CD4-positive, alpha-beta T cell treated with Interferon gamma for 1 hour (primary cell): ENCODE data around the gene ACER3.
A peak's percentile ranks its signal among the peaks of the same experiment; 100 is the strongest.

Experiments used
- DNase-seq: peaks from one replicate; pipeline ENCODE4 v3.0.0-alpha.2; 2020

Gene ACER3

DNA sequence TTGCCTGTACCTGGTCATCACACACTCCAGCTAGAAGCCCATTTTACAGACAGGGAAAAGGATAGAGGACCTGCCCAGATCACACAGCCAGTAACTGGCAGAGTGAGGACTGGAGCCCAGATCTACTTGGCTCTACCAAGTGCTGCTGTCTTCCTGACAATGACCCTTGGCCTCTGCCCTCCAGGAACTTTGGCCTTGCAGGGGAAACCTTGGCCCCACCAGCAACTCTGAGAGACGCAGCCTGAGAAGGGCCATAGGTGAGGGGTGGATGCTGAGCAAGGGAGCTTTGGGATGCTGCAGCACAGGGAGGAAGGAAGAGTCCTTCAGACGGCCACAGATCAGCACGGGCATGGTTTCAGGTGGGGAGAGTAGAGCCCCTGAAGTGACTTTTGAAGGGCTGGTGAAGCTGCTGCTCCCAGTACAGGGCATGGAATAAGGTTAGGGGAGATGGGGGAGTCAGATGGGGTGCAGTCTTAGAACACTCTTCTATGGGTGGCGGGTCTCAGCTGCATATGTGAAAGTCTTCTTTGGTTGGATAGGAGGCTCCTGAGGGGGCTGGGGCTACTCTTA lies 204.0 kb downstream of the ACER3 start:
- no peak for DNase-seq

DNA sequence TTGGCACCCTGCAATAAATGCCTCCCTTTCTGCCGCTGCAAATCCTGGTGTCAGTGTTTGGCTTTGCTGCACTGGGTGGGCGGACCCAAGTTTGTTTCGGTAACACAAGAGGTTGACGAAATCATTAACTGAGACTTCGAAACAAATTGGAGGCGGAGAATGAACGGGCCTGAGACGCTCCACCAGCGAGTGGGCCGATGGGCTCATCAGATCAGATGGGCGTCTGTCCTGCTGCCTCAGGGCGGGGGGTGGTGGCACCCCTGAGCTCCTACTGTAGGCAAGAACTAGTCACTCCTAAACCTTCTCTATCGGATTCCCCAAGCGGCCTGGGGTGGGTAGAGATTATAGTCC lies 205.1 kb downstream of the ACER3 start:
- DNase-seq = no peak

DNA sequence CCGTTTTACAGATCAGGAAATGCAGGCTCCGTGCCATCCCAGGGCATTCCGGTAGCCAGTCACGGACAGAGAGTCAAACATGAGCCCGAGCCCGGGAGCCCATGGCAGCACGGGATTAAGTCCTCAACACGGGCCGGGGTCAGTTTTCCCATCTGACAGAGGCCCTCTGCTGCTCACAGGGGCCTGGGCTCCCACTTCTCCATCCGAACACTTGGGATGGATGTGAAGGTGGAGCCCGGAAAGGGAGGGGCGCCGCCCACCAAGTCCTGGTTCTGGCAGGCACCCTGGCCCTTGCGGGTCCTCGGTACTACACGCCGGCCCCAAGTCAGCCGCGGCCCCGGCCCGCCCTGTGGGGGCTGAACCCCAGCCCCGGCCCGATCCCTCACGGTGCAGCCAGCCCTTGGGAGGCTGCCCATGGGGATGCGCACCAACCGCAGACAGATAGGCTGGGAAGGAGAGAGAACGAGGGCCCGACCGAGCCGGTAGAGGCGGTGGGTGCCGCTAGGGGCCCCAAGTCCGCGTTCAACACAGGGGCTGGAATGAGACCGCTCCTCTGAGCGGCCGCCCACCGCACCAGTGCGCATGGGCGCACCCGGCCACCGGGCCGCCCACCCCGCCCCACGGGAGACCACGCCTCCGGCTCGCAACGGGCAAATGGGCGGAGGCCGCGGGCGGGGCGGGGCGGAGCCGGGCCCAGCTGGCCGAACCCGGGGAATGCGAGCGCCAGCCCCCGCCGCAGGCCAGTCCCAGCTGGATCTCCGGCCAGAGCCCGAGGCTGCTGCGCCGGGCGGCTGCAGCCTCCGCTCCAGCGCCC lies 205.7 kb downstream of the ACER3 start, which contains the start of gene CAPN5:
TSS of gene CAPN5 (plus strand) at position 743 of the 814 bp plus-strand sequence. CDS start 17,916 bp downstream, outside the sequence.
- DNase-seq = peak; percentile 86

DNA sequence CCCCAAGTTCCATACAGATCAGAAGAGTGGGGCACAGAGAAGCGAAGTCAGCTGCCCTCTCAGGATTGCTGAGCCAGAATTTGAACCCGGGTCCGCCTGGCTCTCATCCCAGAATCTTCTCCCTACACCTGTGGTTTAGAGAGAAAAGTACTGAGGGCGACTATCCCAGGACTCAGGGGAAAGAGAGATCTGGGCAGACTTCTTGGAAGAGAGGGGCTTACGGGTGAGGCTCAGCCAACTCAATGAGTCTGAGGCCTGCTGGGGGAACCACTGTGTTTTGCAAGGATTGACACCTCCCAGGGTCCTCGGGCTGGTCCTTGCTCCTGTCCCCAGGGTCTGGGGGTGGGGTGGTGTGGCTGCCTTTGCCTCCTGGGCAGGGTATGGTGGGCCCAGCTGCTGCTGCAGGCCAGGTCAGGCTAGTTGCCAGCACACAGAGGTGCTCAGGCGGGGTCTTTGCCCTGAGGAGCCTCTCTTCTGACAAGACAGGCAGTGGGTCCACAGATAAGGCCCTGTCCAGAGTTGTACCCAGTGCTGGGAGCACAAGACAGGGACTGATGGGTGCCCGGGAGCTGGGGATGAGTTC lies 207.2 kb downstream of the ACER3 start:
- no peak for DNase-seq

DNA sequence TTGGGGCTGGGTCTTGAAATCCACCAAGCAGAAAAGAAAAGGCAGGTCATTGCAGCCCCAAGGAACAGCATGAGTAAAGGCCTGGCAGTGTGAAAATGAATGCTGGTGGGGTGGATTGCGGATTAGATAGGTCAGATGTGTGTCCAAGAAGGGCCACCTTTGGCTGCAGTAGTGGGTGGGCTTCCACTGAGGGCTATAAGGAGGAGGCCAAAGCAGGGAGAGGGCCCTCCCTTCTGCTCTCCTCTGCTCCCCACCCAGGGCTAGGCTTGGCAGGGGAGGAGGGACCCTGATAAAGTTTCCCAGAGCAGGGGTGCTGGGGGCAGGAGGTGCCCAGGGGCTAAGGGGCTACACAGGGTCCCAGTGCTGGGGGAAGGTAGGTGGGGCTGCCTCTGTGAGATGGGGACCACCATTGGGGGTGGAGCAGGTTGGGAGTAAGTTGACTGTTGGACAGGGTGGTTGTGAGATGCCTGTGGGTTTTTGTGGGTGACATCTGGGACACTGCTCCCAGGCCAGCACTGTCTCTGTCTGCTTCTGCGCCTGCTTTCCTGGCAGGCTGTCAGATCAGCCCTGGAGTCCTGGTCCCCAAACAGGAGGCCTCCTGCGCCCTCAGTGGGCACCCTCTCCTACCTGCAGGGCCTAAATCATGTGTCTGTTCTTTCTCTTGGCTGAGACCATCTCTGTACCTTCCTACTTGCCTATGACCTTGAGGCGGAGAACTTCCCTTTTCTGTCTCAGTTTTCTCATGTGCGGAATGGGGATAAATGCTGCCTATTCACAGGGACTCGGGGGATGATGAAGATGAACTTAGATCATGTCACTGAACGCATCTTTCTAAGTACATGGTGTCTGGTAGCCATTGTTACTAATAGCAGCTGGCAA lies 208.0 kb downstream of the ACER3 start:
- no peak for DNase-seq

DNA sequence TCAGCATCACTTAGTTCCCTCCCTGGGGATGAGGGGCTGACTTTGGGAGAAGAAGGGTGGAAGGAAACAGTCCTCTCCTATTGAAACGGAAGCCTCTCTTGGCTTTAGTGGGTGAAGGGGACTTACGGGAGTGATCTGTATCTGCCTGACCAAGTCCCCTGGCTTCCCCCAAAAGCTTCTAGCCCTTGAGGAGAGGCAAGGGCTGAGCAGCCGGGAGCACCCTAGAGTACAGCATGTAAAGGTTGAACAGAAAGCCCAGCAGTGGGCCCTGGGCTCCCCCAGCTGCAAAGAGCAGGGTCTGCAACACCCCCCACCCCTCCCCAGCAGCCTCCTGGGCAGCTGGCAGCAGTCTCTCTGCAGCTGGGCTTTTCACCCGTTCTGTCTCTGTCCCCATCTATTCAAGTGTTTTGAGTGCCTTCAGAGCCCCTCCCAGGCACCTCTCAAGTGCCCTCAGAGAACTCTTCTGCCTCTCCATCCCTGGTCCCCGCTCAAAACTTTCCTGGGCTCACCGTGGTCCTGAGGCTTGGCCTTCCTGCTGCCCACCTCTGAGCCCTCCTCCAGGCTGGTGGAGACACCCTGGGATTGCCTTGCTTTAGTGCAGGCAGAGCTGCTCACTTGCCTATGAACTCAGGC lies 208.7 kb downstream of the ACER3 start:
- no peak for DNase-seq

DNA sequence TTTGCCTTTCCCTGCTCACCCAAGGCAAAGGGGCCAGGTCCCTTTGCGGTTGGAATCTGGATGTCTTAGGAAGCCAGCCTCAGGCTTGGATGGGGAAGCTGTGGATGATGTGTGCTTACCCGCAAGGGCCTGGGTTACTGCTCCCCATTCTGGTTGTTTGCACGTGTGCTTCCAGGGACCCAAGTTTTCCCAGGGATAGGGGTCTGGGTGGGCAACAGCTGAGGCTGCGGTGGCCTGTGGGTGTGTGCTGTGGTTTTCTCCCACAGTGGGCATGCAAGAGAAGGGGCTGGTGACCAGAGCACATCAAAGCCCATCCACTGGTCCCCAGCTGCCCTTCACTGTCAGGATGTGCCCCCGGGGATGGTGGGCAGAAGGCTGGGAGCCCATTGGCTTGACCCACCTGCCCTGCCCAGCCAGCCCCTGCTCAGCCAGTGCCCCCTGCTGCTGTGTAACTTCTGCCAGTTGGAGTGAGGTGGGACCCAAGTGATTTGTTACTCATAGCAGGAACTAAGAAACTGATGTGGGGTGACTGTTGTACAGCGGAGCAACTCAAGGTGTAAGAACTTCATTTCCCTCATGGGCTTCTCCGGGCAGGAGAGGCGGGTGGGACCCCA lies 209.4 kb downstream of the ACER3 start:
- no peak for DNase-seq

DNA sequence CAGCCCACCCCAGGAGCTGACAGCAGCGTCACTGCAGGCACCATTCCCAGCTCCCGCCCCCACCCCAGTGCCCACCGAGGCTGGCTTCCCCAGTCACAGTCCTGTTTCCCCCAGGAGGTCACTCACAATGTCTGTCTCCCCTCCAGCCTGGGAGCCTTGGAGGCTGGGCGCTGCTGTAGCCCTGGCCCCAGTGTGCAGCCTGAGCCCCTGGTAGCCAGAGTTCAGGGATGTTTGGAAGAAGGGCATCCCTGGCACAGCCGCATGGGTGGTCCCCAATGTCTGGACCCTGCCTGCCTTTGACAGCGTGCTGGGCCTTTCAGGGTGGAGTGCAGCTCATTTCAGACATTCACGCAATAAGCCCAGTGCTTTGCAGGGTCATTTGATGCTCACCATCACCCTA lies 210.4 kb downstream of the ACER3 start:
- DNase-seq = no peak

DNA sequence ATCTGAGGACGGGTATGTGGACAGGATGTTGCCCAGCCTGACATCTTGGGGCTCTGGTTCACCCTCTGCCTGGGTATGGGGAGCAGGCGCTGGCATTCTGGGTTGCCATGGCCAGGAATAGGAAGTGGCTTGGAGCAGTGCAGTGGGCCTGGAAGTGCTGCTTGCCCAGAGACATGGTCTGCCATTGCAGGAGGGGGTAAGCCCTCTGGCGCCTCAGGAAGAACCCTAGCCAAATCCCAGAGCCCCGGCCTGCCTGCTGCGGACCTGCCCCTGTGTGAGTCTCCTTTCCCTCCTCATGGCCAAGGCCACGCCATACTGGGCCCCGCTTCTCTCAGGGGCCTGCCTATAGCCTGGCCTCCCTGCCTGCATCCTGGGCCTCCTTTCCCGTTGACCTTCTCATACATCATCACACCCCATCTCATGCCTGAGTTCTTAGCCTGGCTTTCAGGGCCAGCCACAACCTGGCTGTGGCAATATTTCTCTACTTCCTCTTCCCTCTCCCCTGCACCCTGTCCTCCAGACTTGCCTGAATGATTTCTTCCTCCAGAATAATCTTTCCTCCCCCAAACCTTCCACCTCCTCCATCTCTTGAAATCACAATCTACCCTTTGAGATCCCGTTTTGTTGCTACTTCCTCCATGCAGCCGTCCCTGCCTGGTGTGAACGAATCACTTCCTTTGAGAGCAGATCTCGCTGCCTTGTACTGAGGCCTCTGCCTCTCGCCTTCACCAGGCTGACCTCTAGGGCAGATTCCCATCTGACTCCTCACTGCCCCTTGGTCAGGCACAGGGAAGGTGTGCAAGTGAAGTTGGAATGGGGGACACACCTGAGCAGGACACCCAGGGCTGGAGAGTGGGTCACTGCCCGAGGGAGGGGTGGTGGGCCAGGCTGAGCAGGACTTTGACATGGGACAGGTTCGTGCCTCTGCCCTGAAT lies 211.2 kb downstream of the ACER3 start:
- DNase-seq = no peak

DNA sequence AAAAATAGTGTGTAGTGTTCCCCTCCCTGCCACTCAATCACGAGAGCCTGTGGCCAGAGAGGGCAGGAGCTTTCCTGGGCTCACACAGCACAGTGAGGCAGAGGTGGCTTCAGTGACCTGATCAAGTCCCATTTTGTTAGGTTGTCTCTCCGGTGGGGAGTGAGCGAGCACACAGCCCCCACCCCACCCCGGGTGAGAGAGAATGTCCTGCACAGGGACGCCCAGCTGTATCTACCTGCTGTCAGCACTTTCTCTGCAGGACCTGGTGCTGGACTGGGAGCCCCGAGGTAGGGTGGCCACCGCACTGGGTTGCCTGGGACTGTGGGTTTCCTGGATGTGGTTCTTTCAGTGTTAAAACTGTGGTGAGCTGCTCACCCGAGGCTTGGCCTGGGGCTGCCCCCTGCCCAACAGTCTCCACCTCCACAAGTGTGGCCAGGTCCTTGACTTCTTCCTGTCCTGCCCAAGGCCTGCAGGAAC lies 212.2 kb downstream of the ACER3 start:
- DNase-seq = peak; percentile 14

DNA sequence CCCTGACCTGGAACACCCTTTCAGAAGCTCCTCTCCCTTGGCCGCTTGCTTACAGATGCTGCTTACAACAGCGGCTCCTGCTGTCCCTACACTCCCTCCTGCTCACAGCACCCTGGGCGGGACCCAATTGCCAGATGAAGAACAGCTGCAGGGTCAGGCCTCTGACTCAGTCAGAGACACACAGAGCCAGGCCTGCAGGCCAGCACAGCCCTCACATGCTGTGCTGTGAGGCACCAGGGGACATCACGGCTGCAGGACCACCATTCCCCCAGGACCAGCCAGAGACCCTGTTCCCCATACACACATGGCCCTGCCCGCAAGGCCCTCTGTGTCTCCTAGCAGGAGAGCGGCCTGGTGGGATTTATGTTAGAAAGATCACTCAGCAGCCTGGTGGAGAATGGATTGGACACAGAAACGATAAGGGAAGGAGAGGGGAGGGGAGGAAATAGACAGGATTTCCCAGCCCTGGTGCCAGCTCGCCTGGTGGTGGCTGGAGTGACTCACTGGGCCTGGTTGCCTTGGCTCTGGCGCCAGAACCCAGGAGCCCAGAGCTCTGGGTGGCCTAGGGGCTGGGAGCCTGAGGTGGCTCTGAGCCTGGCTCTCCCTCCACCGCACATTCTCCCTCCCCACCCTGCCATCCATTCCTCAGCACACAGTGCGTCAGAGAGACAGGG lies 212.7 kb downstream of the ACER3 start:
- no peak for DNase-seq

DNA sequence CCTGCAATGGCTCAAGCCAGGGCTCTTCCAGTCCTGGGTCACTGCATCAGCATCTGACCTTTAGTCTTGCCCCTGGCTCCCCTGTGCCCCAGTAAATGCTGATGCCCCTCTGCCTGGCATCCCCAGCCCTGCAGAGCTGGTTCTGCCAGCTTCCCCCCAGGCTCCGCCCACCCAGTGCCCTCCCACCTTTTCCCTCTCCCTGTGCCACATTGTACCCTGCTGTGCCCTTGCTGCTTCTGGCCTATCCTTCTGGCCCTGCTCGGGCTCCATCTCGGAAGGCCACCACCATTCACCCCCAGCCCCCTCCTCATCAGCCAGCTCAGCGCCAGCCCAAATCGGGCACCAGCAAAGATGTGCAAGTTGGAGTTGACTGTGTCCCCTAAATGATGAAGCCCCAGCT lies 213.5 kb downstream of the ACER3 start:
- DNase-seq = no peak

DNA sequence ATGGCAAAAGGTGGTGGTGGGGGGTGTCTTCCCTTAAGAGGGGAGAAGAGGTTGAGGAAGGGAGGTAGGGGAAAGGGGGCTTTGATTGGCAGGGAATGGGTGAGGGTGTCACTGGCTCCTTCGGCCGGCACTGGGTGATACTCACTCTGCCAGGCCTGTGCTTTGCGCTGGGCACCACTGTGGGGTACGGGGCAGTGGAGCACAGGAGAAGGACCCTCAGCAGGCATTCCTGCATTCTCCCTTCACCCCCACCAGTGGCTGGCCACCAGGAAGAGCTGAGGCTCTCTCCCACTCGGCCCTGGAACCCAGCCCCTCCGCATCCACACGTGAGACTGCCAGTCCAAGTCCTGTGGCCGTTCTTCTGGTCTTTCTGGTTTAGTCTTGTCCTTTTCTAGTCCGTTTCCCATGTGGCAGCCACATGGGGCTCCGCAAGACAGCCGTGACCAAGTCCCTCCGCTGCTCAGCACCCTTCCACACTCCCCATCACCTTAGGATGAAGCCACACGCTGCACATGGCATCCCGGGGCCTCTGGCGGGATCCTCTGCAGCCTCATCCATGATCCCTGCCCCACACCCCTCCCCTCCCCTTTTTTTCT lies 214.0 kb downstream of the ACER3 start:
- no peak for DNase-seq

DNA sequence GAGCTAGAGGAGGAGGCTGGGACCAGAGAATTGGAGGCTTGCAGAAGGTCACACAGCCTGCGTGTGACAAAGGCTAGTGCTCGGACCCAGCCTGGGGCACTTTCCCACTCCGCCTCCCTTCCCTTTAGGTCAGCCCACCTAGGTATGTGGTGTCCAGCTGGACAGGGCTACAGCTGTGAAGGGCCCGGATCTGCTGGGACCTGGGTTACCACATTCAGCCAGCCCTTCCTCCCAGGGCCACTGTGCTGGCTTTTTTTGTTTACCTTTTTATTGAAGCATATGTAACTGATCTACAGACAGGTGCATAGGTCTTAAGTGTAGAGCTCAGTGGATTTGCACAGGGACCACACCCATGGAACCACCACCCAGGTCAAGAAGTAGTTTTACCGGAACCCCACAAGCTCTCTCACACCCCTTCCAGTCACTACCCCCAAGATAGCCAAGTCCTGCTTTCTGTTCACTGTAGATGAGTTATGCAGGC lies 214.7 kb downstream of the ACER3 start:
- no peak for DNase-seq
